ENCODE results near the gene SCNN1B.

The SCNN1B gene

DNA sequence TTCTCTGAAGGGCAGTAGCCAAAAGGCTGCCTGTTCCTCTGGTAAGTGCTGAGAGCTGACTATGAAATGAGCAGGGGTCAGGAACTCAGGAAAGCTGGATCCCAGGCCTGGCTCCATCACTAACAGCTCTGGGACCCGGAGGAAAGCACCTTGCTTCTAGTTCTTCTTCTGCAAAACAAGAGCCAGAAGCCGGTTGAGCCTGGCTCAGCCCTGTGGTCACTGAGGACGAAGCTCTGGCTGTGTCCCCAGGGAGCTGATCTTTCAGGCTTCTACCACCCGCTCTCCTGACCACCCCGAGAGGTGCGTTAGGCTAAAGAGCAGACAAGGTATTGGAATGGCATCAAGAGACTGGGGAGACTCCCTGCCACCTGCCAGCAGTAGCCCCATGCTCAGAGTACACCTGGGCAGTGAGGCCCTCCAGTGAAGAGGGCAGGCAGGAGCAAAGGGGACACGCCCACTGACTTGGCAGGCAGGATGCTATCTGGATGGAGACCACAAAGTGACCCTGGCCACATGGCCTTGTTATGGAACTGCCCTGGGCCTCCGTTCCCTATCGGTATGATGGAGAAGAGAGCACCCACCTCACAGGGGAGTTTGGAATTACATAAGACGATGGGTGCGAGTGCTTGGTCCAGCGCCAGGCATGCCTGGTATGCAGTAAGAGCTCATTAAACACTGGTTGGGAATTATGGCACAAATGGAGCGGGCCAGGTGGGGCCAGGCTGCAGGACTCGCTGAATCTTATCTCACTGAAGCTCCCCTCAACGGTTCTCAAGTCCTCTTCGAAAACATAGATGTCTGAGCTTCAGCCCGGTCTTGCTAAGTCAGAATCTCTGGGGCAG is 89.5 kb downstream of the SCNN1B start:
- no peak for DNase-seq (ENCODE audit: low read depth in 1 of 2, low spot score in 1 of 2)
- H3K27ac ChIP-seq (replicated peaks) = no peak overlapping the region
- TF ChIP-seq, protein P1, sequence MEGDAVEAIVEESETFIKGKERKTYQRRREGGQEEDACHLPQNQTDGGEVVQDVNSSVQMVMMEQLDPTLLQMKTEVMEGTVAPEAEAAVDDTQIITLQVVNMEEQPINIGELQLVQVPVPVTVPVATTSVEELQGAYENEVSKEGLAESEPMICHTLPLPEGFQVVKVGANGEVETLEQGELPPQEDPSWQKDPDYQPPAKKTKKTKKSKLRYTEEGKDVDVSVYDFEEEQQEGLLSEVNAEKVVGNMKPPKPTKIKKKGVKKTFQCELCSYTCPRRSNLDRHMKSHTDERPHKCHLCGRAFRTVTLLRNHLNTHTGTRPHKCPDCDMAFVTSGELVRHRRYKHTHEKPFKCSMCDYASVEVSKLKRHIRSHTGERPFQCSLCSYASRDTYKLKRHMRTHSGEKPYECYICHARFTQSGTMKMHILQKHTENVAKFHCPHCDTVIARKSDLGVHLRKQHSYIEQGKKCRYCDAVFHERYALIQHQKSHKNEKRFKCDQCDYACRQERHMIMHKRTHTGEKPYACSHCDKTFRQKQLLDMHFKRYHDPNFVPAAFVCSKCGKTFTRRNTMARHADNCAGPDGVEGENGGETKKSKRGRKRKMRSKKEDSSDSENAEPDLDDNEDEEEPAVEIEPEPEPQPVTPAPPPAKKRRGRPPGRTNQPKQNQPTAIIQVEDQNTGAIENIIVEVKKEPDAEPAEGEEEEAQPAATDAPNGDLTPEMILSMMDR (IDR thresholded peaks at IDR 0.05; ENCODE audit: insufficient read depth, low read length) = no peak
- TF ChIP-seq POLR2AphosphoS5 (IDR thresholded peaks at IDR 0.05; ENCODE audit: low read depth) (no peak), GABPA (IDR thresholded peaks at IDR 0.05; ENCODE audit: low read depth) (no peak), SPI1 (IDR thresholded peaks at IDR 0.05; ENCODE audit: borderline replicate concordance, low read depth) (no peak)
- TF ChIP-seq, protein P2, sequence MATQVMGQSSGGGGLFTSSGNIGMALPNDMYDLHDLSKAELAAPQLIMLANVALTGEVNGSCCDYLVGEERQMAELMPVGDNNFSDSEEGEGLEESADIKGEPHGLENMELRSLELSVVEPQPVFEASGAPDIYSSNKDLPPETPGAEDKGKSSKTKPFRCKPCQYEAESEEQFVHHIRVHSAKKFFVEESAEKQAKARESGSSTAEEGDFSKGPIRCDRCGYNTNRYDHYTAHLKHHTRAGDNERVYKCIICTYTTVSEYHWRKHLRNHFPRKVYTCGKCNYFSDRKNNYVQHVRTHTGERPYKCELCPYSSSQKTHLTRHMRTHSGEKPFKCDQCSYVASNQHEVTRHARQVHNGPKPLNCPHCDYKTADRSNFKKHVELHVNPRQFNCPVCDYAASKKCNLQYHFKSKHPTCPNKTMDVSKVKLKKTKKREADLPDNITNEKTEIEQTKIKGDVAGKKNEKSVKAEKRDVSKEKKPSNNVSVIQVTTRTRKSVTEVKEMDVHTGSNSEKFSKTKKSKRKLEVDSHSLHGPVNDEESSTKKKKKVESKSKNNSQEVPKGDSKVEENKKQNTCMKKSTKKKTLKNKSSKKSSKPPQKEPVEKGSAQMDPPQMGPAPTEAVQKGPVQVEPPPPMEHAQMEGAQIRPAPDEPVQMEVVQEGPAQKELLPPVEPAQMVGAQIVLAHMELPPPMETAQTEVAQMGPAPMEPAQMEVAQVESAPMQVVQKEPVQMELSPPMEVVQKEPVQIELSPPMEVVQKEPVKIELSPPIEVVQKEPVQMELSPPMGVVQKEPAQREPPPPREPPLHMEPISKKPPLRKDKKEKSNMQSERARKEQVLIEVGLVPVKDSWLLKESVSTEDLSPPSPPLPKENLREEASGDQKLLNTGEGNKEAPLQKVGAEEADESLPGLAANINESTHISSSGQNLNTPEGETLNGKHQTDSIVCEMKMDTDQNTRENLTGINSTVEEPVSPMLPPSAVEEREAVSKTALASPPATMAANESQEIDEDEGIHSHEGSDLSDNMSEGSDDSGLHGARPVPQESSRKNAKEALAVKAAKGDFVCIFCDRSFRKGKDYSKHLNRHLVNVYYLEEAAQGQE (IDR thresholded peaks at IDR 0.05; ENCODE audit: insufficient replicate concordance, low read depth) = no peak
- no peak overlapping the region for H3K4me3 ChIP-seq (replicated peaks; ENCODE audit: insufficient read depth, low read length)
- H3K27me3 ChIP-seq (ENCODE audit: insufficient read depth, poor library complexity, severe bottlenecking) = no peaks in the 10 kb centered on the region

DNA sequence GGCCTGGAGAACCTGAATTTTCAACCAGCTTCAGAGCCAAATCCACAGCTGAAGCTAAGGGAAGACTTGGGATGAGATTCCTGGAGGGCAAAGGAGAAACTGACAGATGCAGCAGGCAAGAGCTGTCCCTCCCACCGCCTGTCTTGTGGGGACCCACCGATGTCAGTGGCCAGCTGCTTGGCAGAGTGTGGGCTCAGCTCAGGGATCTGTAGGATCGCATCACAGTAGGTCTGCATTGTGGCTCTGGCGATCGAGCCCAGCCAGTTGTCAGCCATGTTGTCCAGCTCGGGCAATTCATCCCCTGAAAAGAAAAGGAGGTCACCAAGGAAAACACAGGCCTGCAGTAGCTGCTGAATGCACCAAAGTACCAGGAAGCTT is 90.1 kb downstream of the SCNN1B start:
- H3K27me3 ChIP-seq (ENCODE audit: insufficient read depth, poor library complexity, severe bottlenecking) = no peaks in the 10 kb centered on the region
- DNase-seq (ENCODE audit: low read depth in 1 of 2, low spot score in 1 of 2) = no peak
- H3K4me3 ChIP-seq (replicated peaks; ENCODE audit: insufficient read depth, low read length) = no peak overlapping the region
- H3K27ac ChIP-seq (replicated peaks) = no peak overlapping the region
- TF ChIP-seq, protein P2 (IDR thresholded peaks at IDR 0.05; ENCODE audit: insufficient replicate concordance, low read depth) = no peak
- TF ChIP-seq POLR2AphosphoS5 (IDR thresholded peaks at IDR 0.05; ENCODE audit: low read depth) (no peak), GABPA (IDR thresholded peaks at IDR 0.05; ENCODE audit: low read depth) (no peak), SPI1 (IDR thresholded peaks at IDR 0.05; ENCODE audit: borderline replicate concordance, low read depth) (no peak)
- TF ChIP-seq, protein P1 (IDR thresholded peaks at IDR 0.05; ENCODE audit: insufficient read depth, low read length) = no peak

DNA sequence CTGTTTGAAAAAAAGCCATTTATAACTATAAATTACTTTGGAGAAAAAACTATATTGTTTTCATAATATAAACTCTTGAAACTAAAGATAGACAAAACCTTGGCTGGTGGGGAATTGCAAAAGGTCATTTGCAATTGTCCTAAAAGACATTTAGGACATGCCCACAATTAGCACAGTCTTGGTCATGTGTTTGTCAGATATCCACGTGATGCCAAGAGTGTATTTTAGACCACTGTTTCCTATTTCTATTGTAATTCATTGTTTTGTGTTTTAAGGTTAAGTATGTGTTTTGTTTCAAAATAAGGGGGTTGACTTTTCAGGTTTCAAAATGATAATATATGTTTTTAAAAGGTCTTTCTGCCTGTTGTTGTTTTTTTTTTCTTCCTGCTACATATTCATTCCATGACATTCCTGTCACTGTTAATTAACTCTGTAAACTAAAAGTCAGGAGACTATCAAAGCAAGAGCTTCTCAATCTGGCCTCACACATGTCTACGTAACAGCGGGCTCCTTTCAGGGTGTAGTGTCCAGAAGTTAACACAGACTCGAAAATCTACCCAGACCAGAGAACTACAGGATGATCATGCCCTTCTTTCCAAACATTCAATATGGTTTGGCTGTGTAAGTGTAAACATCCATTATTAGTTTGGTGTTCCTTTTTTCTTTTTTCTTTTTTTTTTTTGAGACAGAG is 92.2 kb downstream of the SCNN1B start:
- no peak for TF ChIP-seq SPI1 (IDR thresholded peaks at IDR 0.05; ENCODE audit: borderline replicate concordance, low read depth)
- no peak for TF ChIP-seq POLR2AphosphoS5 (IDR thresholded peaks at IDR 0.05; ENCODE audit: low read depth)
- TF ChIP-seq, protein P2 (IDR thresholded peaks at IDR 0.05; ENCODE audit: insufficient replicate concordance, low read depth) = no peak
- TF ChIP-seq, protein P1 (IDR thresholded peaks at IDR 0.05; ENCODE audit: insufficient read depth, low read length) = no peak
- TF ChIP-seq GABPA (IDR thresholded peaks at IDR 0.05; ENCODE audit: low read depth) = no peak
- Histone ChIP-seq H3K27ac (replicated peaks) (no peak overlapping the region), H3K27me3 (ENCODE audit: insufficient read depth, poor library complexity, severe bottlenecking) (no peaks in the 10 kb centered on the region), H3K4me3 (replicated peaks; ENCODE audit: insufficient read depth, low read length) (no peak overlapping the region)
- no peak for DNase-seq (ENCODE audit: low read depth in 1 of 2, low spot score in 1 of 2)
